BE2C (cell line): ENCODE measurements around the gene CHD1L.

ENCODE experiments used
- DNase-seq: peaks from one replicate; pipeline ENCODE4 v3.0.0-alpha.2; 2020
- H3K27me3 ChIP-seq: fragments of 250-450 bp; sonication (Bioruptor Pico); 2 replicates; pipeline ENCODE4 v1.5.1; 2020; ENCODE audit warnings: mild to moderate bottlenecking
- H3K36me3 ChIP-seq: fragments of 250-450 bp; sonication (Bioruptor Pico); 2 replicates; pipeline ENCODE4 v1.5.1; 2020; ENCODE audit warnings: mild to moderate bottlenecking
- H3K4me1 ChIP-seq: fragments of 250-450 bp; sonication (Bioruptor Pico); 2 replicates; pipeline ENCODE4 v1.5.1; 2020
- H3K4me3 ChIP-seq: 2 replicates; pipeline ENCODE4 v1.5.1; 2011; ENCODE audit warnings: low read depth, low read length
- H3K9me3 ChIP-seq: fragments of 250-450 bp; sonication (Bioruptor Pico); 2 replicates; pipeline ENCODE4 v1.5.1; 2020
- CTCF ChIP-seq: IDR thresholded peaks from 2 replicates; pipeline ENCODE4 v1.5.1; 2012; ENCODE audit warnings: mild to moderate bottlenecking, low read depth, low read length

The CHD1L gene

GRCh38 chr1:147270721-147271120 lies 28.2 kb downstream of the CHD1L start:
- Histone ChIP-seq H3K36me3 (peaks cover 12% of the 10 kb centered on the region), H3K4me3 (no peak overlapping the region), H3K9me3 (no peaks in the 10 kb centered on the region), H3K4me1 (no peaks in the 10 kb centered on the region), H3K27me3 (no peaks in the 10 kb centered on the region)
- no peak for DNase-seq
- TF ChIP-seq CTCF, result no peak

DNA sequence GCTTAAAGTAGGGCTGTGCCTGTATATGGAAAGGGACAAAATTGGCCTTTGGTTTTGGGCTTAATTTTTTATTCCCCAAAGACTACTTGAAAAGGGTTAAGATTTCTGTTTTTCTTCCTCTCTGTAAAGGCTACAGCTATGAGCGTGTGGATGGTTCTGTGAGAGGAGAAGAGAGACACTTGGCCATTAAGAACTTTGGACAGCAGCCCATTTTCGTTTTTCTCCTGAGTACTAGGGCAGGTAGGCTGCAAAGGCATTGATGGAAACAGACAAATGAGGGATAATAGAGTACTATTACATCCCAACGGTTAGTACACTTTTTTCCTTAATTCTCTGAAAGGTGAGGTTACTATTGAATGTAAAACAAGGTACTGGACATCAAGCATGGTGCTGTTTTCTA lies 29.6 kb downstream of the CHD1L start:
- DNase-seq, result no peak
- TF ChIP-seq CTCF, result no peak
- peaks cover 10% of the 10 kb centered on the region for H3K36me3 ChIP-seq

DNA sequence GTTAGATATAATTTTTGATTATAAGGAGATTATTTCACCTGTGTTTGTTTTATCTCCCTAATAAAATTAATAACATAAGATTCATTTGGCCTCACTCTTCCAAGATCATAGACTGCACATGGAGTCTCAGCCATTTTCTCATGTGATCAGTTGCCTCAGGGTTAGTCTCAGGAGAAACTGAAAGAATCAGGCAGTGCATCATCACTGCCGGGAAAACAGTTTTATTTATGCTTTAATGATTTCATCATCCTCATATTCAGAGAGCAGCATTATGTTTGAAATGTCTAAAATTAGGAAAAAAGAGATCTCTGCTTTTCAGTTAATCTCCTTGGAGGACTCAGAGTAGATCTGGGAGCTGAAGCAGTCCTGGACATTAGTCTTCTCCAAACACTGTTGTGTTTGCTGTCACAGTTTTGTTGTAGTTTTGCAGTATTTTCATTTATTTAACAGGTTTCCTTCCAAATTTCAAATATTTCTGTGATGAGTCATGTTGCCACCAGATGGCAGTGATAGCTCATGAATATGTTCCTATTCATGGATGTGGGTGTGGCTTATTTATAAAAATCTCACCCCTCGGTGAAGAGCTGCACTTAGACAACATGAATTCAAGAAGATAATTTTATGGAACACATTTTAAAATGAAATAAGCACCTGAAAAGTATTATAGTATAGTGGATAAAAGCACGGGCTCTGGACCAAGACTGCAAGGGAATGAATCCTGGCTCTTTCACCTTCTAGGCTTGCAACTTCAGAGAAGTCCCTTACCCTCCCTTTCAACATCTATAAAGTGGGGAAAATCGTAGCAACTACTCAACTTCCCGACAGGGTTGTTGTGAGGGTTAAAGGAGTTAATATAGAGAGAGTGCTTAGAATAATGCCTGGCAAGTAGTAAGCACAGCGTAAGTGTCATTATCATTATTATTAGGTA lies 31.2 kb downstream of the CHD1L start:
- Histone ChIP-seq H3K9me3 (no peaks in the 10 kb centered on the region), H3K27me3 (no peaks in the 10 kb centered on the region), H3K36me3 (peaks cover 22% of the 10 kb centered on the region), H3K4me3 (no peak overlapping the region), H3K4me1 (no peaks in the 10 kb centered on the region)
- TF ChIP-seq CTCF, result peak; percentile 65
- peak; percentile 16 for DNase-seq

More for the DNA sequence above, 29.6 kb downstream of the CHD1L start:
- Histone ChIP-seq H3K4me3 (no peak overlapping the region), H3K27me3 (no peaks in the 10 kb centered on the region), H3K4me1 (no peaks in the 10 kb centered on the region), H3K9me3 (no peaks in the 10 kb centered on the region)

DNA sequence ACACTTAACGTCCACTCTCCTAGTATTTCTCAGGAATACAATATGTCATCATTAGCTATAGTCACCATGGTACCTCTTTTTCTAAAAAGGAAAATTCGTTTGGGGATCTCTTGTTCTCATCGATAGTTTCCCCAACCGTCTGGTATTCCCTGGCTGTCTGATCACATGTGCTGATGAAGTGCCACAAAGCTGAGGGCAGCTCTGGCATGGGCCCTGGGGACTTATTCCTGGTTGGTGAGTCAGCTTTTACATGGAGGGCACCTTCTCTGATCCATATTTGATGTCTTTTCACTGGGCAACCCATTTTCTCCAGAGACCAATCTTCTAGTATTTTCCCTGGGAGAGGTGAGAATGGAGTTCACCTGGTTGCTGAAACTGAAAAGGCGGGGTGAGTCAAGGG lies 39.5 kb downstream of the CHD1L start:
- H3K36me3 ChIP-seq, result peaks cover 47% of the 10 kb centered on the region

GRCh38 chr1:147283011-147283410 lies 40.5 kb downstream of the CHD1L start:
- Histone ChIP-seq H3K36me3 (peaks cover 48% of the 10 kb centered on the region), H3K4me3 (no peak overlapping the region), H3K9me3 (no peaks in the 10 kb centered on the region), H3K4me1 (no peaks in the 10 kb centered on the region), H3K27me3 (no peaks in the 10 kb centered on the region)
- no peak for TF ChIP-seq CTCF
- DNase-seq, result no peak

More for the DNA sequence above, 39.5 kb downstream of the CHD1L start:
- Histone ChIP-seq H3K4me1 (no peaks in the 10 kb centered on the region), H3K9me3 (no peaks in the 10 kb centered on the region), H3K4me3 (no peak overlapping the region), H3K27me3 (no peaks in the 10 kb centered on the region)
- no peak for TF ChIP-seq CTCF
- no peak for DNase-seq
